SJCRH30 (cell line): Measurements from ENCODE around the gene PDZD2. TPM values are rescaled to one million over a fixed set of nuclear protein-coding genes. Genes with fewer than 3 reads are reported as not detected.
A peak's percentile ranks its signal among the peaks of the same experiment; 100 is the strongest.

Source experiments
- DNase-seq, 2 experiments: peaks; one replicate each; pipeline ENCODE4 v3.0.0-alpha.2; 2015 to 2020
- H3K27ac ChIP-seq: fragments of 250-450 bp; sonication (Bioruptor Pico); 2 replicates; pipeline ENCODE4 v1.5.1; 2020; ENCODE audit warnings: mild to moderate bottlenecking, moderate library complexity
- H3K27me3 ChIP-seq: fragments of 250-450 bp; sonication (Bioruptor Pico); 2 replicates; pipeline ENCODE4 v1.5.1; 2020; ENCODE audit warnings: mild to moderate bottlenecking, moderate library complexity
- H3K36me3 ChIP-seq: fragments of 250-450 bp; sonication (Bioruptor Pico); 2 replicates; pipeline ENCODE4 v1.5.1; 2020; ENCODE audit warnings: mild to moderate bottlenecking, moderate library complexity
- H3K4me1 ChIP-seq: fragments of 250-450 bp; sonication (Bioruptor Pico); 2 replicates; pipeline ENCODE4 v1.5.1; 2020; ENCODE audit warnings: mild to moderate bottlenecking, moderate library complexity
- H3K4me3 ChIP-seq: fragments of 250-450 bp; sonication (Bioruptor Pico); 2 replicates; pipeline ENCODE4 v1.5.1; 2020; ENCODE audit warnings: mild to moderate bottlenecking, moderate library complexity
- H3K9me3 ChIP-seq: fragments of 250-450 bp; sonication (Bioruptor Pico); replicated peaks from 2 replicates; pipeline ENCODE4 v1.5.1; 2020; ENCODE audit warnings: mild to moderate bottlenecking, moderate library complexity
- total RNA-seq: library from RNA; depleted of rRNA; stranded (reverse); fragments of >200 nt; shearing (Covaris generic); gene quantifications from 2 replicates; pipeline ENCODE4 v1.2.3, GENCODE V29; 2014

The PDZD2 gene
- total RNA-seq, 1 experiment from 2014 or later, result 0.47 TPM

DNA sequence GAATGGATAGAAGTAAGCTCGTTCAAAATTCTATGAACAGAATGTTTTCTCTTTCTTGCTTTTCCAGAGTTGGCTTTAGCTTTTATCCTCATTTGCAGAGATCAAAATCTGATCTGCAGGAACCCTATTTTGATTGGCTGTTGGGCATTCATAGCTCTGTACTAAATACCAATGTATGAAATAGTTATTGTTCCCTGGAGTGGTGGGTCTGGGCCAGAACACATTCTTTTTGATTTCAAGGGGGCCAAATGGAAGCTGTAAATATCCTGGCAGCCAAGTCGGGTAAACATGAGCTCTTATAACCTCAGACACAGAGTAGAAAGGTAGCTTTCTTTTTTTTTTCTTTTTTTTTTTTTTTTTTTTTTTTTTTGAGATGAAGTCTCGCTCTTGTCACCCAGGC lies 241.5 kb downstream of the PDZD2 start:
- Histone ChIP-seq H3K4me1 (no peaks in the 10 kb centered on the region), H3K9me3 (no peaks in the 10 kb centered on the region), H3K27ac (no peak overlapping the region), H3K36me3 (no peaks in the 10 kb centered on the region), H3K27me3 (no peaks in the 10 kb centered on the region), H3K4me3 (no peak overlapping the region)
- DNase-seq, result no peak

DNA sequence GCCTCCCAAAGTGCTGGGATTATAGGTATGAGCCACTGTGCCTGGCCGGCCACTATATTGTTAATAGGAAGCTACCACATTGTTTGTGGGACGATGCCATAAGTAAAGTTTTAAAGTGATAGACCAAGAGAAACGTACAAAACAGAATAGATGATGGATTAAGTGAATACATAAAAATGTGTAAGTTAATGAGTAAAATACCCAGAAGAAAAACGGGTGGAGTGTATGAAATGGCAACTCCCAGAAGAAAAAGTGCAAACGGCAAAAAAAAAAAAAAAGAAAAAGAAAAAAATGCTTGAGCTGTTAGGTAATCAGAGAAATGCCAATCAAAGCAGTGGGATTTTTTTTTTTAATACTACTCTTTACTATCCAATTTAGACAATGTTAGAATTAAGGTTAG lies 246.0 kb downstream of the PDZD2 start:
- Histone ChIP-seq H3K9me3 (no peaks in the 10 kb centered on the region), H3K4me3 (no peak overlapping the region)
- no peak for DNase-seq

DNA sequence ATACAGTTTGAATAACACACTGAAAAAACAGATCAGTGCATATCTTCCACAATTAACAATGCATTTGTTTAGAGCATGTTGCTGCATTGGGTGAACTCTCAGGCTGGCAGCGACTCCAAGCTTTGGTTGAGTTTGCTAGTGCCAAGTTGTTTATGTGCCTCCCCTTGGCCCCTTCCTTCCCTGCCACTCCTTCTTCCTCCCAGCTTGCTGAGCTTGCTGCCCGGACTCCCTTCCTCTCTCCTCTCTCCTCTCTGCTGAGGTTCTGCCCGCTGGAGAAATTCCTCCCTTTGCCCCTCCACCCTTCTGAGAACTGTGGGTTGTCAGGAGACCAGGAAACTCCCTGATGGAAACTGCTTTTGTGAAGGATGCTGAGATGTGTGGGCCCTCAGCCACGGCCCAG lies 247.3 kb downstream of the PDZD2 start:
- H3K36me3 ChIP-seq, result no peaks in the 10 kb centered on the region
- no peaks in the 10 kb centered on the region for H3K9me3 ChIP-seq
- H3K27me3 ChIP-seq, result no peaks in the 10 kb centered on the region
- no peaks in the 10 kb centered on the region for H3K4me1 ChIP-seq
- no peak overlapping the region for H3K4me3 ChIP-seq
- no peak overlapping the region for H3K27ac ChIP-seq
- no peak for DNase-seq

More for the DNA sequence above, 246.0 kb downstream of the PDZD2 start:
- Histone ChIP-seq H3K27ac (no peak overlapping the region), H3K27me3 (no peaks in the 10 kb centered on the region), H3K36me3 (no peaks in the 10 kb centered on the region), H3K4me1 (no peaks in the 10 kb centered on the region)

DNA sequence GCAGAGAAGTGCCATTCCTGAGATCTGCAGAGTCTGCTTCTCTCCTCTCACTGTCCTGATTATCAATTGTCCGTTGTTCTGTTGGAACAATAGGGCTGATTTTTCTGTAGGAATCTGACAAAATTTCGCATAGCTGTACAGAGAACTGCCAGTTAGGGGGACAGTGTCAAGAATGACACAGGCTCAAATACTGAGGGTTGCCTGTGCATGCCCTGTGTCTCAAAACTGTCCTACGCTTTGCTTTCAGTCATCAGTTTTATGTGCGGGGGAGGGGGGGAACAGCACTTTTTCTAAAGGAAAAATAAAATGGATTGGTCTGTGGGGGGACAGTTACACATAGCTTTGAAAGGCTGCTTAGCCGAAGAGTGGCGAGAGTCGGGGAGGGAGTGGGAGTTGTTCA lies 248.6 kb downstream of the PDZD2 start:
- no peak overlapping the region for H3K27ac ChIP-seq
- no peak overlapping the region for H3K4me3 ChIP-seq
- DNase-seq, result no peak
- no peaks in the 10 kb centered on the region for H3K9me3 ChIP-seq
- H3K36me3 ChIP-seq, result no peaks in the 10 kb centered on the region
- no peaks in the 10 kb centered on the region for H3K4me1 ChIP-seq
- H3K27me3 ChIP-seq, result no peaks in the 10 kb centered on the region

DNA sequence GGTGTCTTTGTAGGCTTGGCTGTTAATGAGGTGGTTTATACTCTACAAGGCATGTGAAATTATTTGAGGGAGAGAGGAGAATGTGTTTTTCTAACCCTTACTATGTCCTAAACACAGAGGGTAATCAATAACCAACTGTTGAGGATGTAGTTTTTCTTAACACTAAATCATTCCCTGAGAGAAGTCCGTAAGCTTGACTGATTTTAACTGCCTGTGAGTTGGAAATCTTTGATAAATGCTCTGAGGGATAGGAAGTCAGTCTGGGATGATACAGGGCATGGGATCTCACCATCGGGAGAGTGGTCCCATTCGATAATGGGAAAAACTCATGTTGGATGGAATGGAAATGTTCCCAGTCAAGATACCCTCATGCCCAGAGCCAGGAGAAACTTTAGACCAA lies 249.6 kb downstream of the PDZD2 start:
- no peaks in the 10 kb centered on the region for H3K36me3 ChIP-seq
- H3K4me1 ChIP-seq, result no peaks in the 10 kb centered on the region
- no peak overlapping the region for H3K4me3 ChIP-seq
- DNase-seq, result no peak
- no peaks in the 10 kb centered on the region for H3K27me3 ChIP-seq
- H3K27ac ChIP-seq, result no peak overlapping the region
- H3K9me3 ChIP-seq, result peaks cover 2% of the 10 kb centered on the region; the same call in 1 of the 2 replicates

DNA sequence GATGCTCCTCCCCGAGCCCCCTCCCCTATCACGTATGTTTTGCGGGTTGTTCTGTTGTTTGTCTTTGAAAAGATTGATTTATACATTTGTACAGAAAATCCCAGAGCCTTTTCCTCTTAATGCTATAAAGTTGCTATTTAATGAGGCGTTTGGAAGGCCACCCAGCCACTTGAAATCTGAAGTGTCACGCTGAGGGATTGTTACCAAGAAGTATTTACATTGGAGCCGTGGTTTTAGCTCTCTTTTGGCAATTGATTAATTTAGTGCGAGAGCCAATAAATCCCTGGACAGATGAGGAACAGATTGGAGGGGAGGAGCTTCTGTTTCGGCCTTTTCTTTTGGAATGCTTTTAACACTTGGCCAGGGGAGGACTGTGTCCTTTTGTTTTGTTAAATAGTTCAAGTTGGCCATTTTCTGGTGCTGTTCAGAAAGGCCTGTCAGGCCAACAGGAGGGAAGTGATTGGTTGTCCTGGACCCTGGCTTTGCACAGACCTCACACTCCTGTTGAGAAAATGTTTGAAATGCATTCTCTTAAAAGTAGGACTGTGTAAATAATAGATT lies 250.2 kb downstream of the PDZD2 start:
- Histone ChIP-seq H3K4me1 (no peaks in the 10 kb centered on the region), H3K36me3 (no peaks in the 10 kb centered on the region), H3K27me3 (no peaks in the 10 kb centered on the region), H3K9me3 (peaks cover 2% of the 10 kb centered on the region; the same call in 1 of the 2 replicates), H3K4me3 (no peak overlapping the region), H3K27ac (no peak overlapping the region)
- DNase-seq, result no peak

DNA sequence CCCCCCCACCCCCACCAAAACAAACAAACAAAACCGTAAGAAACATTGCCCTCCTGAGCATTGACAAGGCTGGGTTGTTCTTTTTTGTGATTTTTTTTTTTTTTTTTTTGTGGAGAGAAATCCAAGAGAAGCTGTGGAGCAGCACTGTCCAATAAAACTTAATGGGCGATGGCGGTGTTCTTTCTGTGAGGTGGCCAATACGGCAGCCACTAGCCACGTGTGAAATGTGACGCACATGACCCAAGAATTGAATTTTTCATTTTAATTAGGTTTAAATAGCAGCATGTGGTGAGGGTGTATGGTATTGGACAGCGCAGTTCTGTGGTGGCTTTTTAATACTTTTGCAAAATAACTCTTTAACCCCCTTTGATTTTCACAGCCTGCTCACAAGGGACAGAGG lies 251.1 kb downstream of the PDZD2 start:
- peaks cover 2% of the 10 kb centered on the region; the same call in 1 of the 2 replicates for H3K9me3 ChIP-seq
- H3K36me3 ChIP-seq, result no peaks in the 10 kb centered on the region
- H3K4me3 ChIP-seq, result no peak overlapping the region
- peaks cover 3% of the 10 kb centered on the region; the same call in 1 of the 2 replicates for H3K4me1 ChIP-seq
- no peak for DNase-seq
- H3K27me3 ChIP-seq, result no peaks in the 10 kb centered on the region
- H3K27ac ChIP-seq, result no peak overlapping the region

DNA sequence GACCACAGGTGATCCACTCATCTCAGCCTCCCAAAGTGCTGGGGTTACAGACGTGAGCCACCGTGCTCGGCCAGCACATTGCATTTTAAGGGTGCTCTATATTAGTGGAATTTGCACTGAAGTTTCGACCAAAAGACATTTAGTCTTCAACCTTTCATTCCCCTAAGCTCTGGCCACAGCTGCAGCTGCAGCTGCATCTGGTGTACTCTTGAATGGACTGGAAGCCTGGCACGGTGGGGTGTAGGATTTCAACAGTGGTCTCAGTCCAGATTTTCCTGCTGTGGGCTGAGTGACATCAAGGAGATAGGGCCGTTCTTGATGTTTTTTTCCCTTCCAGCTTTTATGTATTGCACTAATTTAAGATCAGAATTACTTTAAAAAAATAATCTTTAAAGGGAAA lies 255.2 kb downstream of the PDZD2 start:
- Histone ChIP-seq H3K27ac (no peak overlapping the region), H3K9me3 (peaks cover 2% of the 10 kb centered on the region; the same call in 1 of the 2 replicates), H3K4me1 (peaks cover 7% of the 10 kb centered on the region), H3K27me3 (no peaks in the 10 kb centered on the region), H3K4me3 (no peak overlapping the region), H3K36me3 (no peaks in the 10 kb centered on the region)
- DNase-seq, result peak; percentile 47 to 76

DNA sequence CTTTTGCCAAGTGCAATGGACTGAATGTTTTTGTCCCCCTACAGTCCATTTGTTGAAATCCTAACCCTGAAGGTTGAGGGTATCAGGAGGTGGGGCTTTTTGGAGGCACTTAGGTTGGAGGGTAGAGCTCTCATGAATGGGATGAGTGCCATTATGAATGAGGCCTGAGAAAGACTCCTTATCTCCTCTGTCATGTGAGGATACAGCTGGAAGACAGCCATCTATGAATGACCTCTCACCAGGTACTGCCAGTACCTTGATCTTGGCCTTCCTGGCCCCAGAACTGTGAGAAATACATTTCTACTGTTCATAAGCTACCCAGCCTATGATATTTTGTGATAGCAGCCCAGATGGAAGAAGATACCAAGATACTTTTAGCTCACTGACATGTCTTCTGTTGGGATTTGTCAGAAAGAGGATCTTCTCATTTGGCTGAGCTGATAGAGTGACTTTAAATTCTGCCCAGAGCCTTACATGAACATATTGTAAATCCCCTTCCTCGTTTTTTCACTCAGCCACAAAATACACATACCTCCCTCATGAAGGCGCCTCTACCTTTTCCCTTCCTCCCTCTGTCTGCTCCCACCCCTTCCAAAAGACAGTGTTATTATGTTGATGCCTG lies 256.4 kb downstream of the PDZD2 start:
- Histone ChIP-seq H3K36me3 (no peaks in the 10 kb centered on the region), H3K9me3 (peaks cover 2% of the 10 kb centered on the region; the same call in 1 of the 2 replicates), H3K4me3 (no peak overlapping the region), H3K27ac (no peak overlapping the region), H3K27me3 (no peaks in the 10 kb centered on the region), H3K4me1 (peaks cover 7% of the 10 kb centered on the region)
- no peak for DNase-seq

DNA sequence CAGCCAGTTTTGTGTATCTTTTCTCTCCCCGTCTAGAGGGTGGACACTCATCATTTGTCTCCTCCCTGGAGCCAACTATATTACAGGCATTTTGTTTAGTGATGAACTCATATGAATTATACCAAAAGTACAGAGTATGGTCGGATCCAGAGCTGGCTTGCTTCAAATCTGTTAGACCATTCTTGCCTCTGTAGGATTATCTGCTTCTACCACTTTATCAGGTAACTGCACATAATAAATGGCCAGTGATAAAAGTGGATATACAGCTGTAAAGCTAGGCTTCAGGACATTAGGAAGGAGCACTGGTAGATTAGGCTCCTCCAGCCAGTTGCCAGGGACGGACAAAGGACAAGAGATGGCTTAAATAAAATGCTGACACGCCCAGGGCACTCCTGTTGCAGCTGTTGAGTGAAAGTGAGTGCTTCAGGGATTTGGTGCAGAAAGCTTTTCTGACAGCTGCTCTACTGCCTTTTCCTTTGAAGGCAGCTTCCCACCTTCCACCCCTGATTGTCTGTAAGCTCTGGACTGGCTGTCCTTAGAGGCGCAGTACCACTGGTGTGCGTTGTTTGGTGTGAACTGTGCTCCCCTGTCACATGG lies 259.2 kb downstream of the PDZD2 start:
- Histone ChIP-seq H3K27ac (no peak overlapping the region), H3K36me3 (no peaks in the 10 kb centered on the region), H3K4me3 (no peak overlapping the region), H3K9me3 (peaks cover 2% of the 10 kb centered on the region; the same call in 1 of the 2 replicates), H3K27me3 (no peaks in the 10 kb centered on the region), H3K4me1 (peaks cover 7% of the 10 kb centered on the region)
- DNase-seq, result peak; percentile 77 to 90

DNA sequence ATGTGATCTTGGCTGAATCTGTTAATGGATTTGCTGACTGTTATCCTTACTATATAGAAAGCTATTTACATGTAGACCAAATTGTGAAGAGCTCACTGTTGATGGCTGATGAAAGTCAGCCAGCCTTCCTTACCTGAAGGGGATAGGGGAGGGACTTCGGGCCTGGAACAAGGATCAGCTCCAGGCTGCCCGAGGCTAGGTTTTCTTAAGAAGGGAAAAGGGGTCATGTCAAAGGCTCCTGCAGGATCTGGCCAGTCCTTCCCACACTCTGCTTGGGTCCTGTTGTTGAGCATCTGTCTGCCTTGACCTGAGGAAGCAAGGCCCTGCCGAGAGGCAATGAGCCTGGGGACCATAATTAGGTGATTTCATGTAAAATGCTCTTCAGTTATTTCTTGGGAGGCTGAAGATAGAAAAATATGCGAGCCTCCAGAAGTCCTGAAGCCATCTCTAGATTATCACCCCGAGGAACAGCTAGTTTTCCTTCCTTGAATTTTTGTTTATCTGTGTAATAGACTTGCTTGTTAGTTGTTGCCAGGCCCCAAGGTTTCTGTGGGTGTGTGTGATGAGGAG lies 261.4 kb downstream of the PDZD2 start:
- H3K27me3 ChIP-seq, result no peaks in the 10 kb centered on the region
- DNase-seq, result no peak
- no peak overlapping the region for H3K27ac ChIP-seq
- no peaks in the 10 kb centered on the region for H3K9me3 ChIP-seq
- H3K4me1 ChIP-seq, result peaks cover 4% of the 10 kb centered on the region; the same call in 1 of the 2 replicates
- no peak overlapping the region for H3K4me3 ChIP-seq
- no peaks in the 10 kb centered on the region for H3K36me3 ChIP-seq

DNA sequence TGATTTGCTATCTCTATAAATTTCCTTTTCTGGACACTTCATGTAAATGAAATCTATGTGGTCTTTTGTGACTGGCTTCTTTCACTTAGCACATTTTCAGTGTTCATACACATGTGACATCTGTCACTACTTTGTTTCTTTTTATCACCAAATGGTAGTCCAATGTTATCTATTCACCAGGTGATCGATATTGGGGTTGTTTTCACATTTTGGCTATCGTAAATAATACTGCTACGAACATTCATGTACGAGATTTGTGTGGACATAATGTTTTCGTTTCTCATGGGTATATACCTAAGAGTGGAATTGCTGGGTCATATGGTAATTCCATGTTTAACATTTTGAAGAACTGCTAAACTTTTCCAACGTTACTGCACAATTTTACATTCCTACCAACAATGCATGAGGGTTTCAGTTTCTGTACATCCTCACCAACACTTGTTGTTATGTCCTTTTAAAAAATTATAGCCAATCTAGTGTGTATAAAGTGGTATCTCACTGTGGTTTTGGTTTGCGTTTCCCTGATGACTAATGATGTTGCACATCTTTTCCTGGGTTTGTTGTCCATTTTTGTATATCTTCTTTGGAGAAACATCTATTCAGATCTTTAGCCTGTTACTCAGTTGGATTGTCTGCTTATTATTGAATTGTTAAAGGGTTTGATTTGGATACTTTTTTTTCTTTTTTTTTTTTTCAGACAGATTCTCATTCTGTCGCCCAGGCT lies 263.0 kb downstream of the PDZD2 start:
- H3K27ac ChIP-seq, result no peak overlapping the region
- no peaks in the 10 kb centered on the region for H3K36me3 ChIP-seq
- no peak for DNase-seq
- H3K4me3 ChIP-seq, result no peak overlapping the region
- peaks cover 4% of the 10 kb centered on the region; the same call in 1 of the 2 replicates for H3K4me1 ChIP-seq
- H3K27me3 ChIP-seq, result no peaks in the 10 kb centered on the region
- H3K9me3 ChIP-seq, result no peaks in the 10 kb centered on the region

DNA sequence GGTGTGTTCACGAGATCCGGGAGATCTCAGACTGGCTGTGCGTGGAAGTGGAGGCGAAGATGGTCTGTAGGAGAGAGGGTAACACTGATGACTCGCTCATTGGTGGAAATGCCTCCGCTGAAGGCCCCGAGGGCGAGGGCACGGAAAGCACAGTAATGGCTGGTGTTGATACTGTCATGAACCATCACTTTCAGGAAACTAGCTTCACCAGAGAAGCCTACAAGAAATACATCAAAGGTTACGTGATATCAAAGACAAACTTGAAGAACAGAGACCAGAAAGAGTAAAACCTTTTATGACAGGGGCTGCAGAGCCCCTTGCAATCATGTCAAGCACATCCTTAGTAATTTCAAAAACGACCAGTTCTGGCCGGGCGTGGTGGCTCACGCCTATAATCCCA lies 269.5 kb downstream of the PDZD2 start:
- H3K4me1 ChIP-seq, result no peaks in the 10 kb centered on the region

DNA sequence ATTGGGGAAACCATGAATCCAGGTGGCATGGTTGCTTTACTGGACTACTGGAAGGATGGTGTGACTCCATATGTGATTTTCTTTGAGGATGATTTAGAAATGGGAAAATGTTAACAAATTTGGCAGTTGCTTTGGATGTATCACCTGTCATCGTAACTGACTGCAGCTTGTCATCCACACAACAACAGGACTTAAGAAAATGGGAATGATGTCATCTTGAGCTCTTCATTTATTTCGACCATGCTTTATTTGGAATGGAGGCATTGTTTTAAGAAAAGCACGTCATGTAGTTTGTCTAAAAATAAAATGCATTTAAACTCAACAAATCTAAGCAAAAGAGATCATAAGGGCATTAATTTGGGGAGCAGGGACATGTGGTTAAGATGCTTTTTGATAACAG lies 270.1 kb downstream of the PDZD2 start:
- H3K4me3 ChIP-seq, result no peak overlapping the region
- H3K27me3 ChIP-seq, result no peaks in the 10 kb centered on the region
- H3K27ac ChIP-seq, result no peak overlapping the region
- DNase-seq, result no peak
- H3K36me3 ChIP-seq, result no peaks in the 10 kb centered on the region
- no peaks in the 10 kb centered on the region for H3K4me1 ChIP-seq
- H3K9me3 ChIP-seq, result no peaks in the 10 kb centered on the region

More for the DNA sequence above, 269.5 kb downstream of the PDZD2 start:
- no peak for DNase-seq
- Histone ChIP-seq H3K9me3 (no peaks in the 10 kb centered on the region), H3K36me3 (no peaks in the 10 kb centered on the region), H3K27me3 (no peaks in the 10 kb centered on the region), H3K4me3 (no peak overlapping the region), H3K27ac (no peak overlapping the region)
